Peyer's patch (tissue), 4 donors: ENCODE data around the gene TRAK1. TPM values are rescaled to one million over a fixed set of nuclear protein-coding genes. Genes with fewer than 3 reads are reported as not detected.
A peak's percentile ranks its signal among the peaks of the same experiment; 100 is the strongest.

Experiments
- DNase-seq, 3 donors: peaks; one replicate each; pipeline ENCODE4 v3.0.0-alpha.2; 2017 to 2019
- H3K27ac ChIP-seq, 4 donors: fragments of 200-600 bp; sonication (generic); one replicate each; pipeline ENCODE4 v1.5.1; 2016 to 2019
- H3K27me3 ChIP-seq, 2 donors: fragments of 200-600 bp; sonication (generic); one replicate each; pipeline ENCODE4 v1.5.1; 2019
- H3K36me3 ChIP-seq, 3 donors: fragments of 200-600 bp; sonication (generic); one replicate each; pipeline ENCODE4 v1.5.1; 2016 to 2019
- H3K4me1 ChIP-seq, 4 donors: fragments of 200-600 bp; sonication (generic); one replicate each; pipeline ENCODE4 v1.5.1; 2016 to 2019
- H3K4me3 ChIP-seq, 4 donors: fragments of 200-600 bp; sonication (generic); 1 replicate in 3 of 4; 2 replicates in 1 of 4; pipeline ENCODE4 v1.5.1; 2016 to 2019; ENCODE audit warnings: mild to moderate bottlenecking in 1 of 4
- H3K9me3 ChIP-seq, 4 donors: fragments of 200-600 bp; sonication (generic); one replicate each; pipeline ENCODE4 v1.5.1; 2016 to 2019; ENCODE audit warnings: mild to moderate bottlenecking in 1 of 4
- POLR2A ChIP-seq, 2 donors: fragments of 450-650 bp; IDR thresholded peaks; one replicate each; pipeline ENCODE4 v1.5.1; 2017; ENCODE audit warnings: antibody characterized with exemption in 2 of 2, mild to moderate bottlenecking in 2 of 2, moderate library complexity in 2 of 2
- total RNA-seq, 4 donors: library from RNA; depleted of rRNA; stranded (reverse); fragments of >200 nt; gene quantifications; one replicate each; pipeline ENCODE4 v1.1.0, GENCODE V29; 2016
- TF ChIP-seq, protein P1 (sequence below), 6 experiments: fragments of 450-650 bp in 4 of 6; fragments of 200-600 bp in 2 of 6; sonication (generic) in 1 of 6; IDR thresholded peaks; one replicate each; pipeline ENCODE4 v1.5.1; 2017 to 2019; ENCODE audit warnings: antibody characterized with exemption in 6 of 6, mild to moderate bottlenecking in 3 of 6, moderate library complexity in 1 of 6

The TRAK1 gene
- total RNA-seq, 4 donors from 2014 or later: 96.2 to 283 (median 125) TPM

DNA sequence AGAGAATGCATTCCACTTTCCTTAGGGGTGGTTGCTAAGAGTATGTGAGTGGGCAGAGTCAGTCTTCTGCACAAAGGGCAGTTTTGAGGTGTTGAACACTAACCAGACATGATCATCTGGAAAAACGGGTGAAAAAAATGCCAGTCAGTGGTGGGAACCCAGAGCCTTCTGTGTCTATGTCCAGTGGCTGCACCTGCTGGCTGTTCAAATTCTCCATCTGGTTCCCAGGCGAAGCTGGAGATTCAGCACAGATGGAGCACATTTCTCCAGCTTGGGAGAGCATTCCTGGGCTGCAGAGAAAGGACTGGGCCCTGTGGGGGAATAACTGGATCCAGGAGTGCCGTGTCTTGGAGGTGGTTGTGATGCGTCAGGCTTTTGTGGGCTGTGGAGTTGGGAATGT lies 74.1 kb downstream of the TRAK1 start:
- no peaks in the 10 kb centered on the region for H3K27me3 ChIP-seq
- no peaks in the 10 kb centered on the region for H3K36me3 ChIP-seq
- H3K9me3 ChIP-seq: no peaks in the 10 kb centered on the region
- no peak overlapping the region for H3K4me3 ChIP-seq
- TF ChIP-seq, protein P1, sequence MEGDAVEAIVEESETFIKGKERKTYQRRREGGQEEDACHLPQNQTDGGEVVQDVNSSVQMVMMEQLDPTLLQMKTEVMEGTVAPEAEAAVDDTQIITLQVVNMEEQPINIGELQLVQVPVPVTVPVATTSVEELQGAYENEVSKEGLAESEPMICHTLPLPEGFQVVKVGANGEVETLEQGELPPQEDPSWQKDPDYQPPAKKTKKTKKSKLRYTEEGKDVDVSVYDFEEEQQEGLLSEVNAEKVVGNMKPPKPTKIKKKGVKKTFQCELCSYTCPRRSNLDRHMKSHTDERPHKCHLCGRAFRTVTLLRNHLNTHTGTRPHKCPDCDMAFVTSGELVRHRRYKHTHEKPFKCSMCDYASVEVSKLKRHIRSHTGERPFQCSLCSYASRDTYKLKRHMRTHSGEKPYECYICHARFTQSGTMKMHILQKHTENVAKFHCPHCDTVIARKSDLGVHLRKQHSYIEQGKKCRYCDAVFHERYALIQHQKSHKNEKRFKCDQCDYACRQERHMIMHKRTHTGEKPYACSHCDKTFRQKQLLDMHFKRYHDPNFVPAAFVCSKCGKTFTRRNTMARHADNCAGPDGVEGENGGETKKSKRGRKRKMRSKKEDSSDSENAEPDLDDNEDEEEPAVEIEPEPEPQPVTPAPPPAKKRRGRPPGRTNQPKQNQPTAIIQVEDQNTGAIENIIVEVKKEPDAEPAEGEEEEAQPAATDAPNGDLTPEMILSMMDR (IDR thresholded peaks at IDR 0.05): no peak
- no peak for TF ChIP-seq POLR2A (IDR thresholded peaks at IDR 0.05)
- DNase-seq: no peak
- H3K4me1 ChIP-seq: peaks cover 0 to 42% (median 4%) of the 10 kb centered on the region in 4 donors
- H3K27ac ChIP-seq: peak overlapping the region in 2 of 4 donors; percentile 73

DNA sequence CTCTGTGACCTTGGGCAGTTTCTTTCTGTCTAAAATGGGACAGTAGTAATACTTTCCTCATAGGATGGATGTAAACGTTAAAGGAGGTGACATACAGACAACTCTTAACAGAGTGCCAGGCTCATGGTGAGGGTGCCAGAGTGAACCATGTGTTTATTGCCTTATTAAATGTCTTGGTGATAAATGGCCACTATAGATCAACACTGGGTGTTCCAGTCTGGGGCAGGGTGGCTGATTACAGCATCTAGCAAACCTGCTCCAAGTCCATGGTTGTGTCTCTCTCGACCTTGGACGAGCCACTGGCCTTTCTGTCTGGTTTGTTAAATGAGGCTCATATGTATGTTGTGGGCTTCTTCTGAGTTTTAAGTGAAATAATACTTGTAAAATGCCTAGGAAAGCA lies 75.1 kb downstream of the TRAK1 start:
- peak in 1 of 3 donors; percentile 71 for DNase-seq
- peaks cover 0 to 35% (median 2%) of the 10 kb centered on the region in 4 donors for H3K4me1 ChIP-seq
- no peak overlapping the region for H3K4me3 ChIP-seq
- H3K36me3 ChIP-seq: no peaks in the 10 kb centered on the region
- H3K27ac ChIP-seq: peak overlapping the region in 3 of 4 donors; percentile 44 to 73 (median 73)
- no peaks in the 10 kb centered on the region for H3K9me3 ChIP-seq
- no peaks in the 10 kb centered on the region for H3K27me3 ChIP-seq
- no peak for TF ChIP-seq POLR2A (IDR thresholded peaks at IDR 0.05)

DNA sequence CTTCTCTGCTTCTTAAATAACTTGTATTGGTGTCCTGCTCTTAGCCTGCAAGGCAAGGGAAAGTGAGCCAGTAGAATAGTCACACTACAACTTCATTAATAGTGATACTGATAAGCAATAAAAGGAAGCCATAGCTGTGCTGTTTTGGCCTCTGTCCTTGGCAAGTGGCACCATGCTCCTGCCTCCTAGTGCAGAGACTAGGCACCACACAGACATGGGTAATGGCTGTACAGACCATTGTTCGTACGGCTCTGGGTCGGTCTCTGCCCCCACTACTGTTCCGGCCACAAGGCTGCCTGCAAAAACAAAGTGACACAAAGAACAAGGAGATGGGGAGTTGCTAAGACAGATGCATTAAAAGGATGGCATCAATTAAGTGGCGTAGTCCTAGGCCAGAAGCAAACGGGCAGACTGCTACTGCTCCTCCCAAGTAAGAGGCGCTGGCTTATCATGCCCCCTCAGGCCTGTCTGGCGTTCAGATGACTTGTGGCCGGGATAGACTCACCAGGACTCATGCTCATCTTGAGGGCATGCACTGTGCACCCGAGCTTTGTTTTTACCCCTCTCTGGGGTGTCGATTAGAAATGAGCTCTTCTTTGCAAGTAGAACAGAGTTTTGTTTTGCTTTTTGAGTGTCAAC lies 75.6 kb downstream of the TRAK1 start:
- Histone ChIP-seq H3K4me1 (peaks cover 0 to 34% (median 2%) of the 10 kb centered on the region in 4 donors), H3K27ac (peak overlapping the region in 3 of 4 donors; percentile 44 to 73 (median 73)), H3K36me3 (no peaks in the 10 kb centered on the region), H3K4me3 (no peak overlapping the region), H3K9me3 (no peaks in the 10 kb centered on the region), H3K27me3 (no peaks in the 10 kb centered on the region)
- no peak for TF ChIP-seq POLR2A (IDR thresholded peaks at IDR 0.05)
- TF ChIP-seq, protein P1 (IDR thresholded peaks at IDR 0.05): peak in 3 of 6 experiments; percentile 23 to 36 (median 23)
- no peak for DNase-seq

DNA sequence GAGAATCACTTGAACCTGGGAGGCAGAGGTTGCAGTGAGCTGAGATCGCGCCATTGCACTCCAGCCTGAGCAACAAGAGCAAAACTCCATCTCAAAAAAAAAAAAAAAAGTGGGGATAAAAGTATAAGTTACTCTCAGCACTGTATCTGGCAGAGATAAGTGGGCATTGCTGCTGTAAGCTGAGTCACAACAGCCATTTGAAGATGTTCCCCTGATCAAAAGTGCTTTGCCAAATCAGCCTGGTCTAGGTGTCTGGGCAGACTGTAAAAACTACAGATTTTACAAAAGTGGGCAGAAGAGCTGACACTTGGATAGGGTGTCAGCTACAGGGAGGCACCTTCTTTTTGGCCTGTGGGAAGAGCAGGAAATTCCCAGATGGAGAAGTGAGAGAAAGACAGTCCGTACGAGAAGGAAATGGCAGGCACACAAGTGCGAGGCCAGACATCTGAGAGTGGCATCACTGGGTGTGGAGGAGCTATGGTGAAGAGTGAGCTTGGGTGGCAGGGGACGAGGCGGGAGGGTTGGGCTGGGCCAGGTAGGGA lies 78.5 kb downstream of the TRAK1 start:
- Histone ChIP-seq H3K27me3 (no peaks in the 10 kb centered on the region), H3K4me3 (no peak overlapping the region), H3K9me3 (no peaks in the 10 kb centered on the region), H3K36me3 (no peaks in the 10 kb centered on the region), H3K27ac (no peak overlapping the region), H3K4me1 (peaks cover 0 to 32% (median 2%) of the 10 kb centered on the region in 4 donors)
- DNase-seq: no peak
- no peak for TF ChIP-seq POLR2A (IDR thresholded peaks at IDR 0.05)
- TF ChIP-seq, protein P1 (IDR thresholded peaks at IDR 0.05): no peak

DNA sequence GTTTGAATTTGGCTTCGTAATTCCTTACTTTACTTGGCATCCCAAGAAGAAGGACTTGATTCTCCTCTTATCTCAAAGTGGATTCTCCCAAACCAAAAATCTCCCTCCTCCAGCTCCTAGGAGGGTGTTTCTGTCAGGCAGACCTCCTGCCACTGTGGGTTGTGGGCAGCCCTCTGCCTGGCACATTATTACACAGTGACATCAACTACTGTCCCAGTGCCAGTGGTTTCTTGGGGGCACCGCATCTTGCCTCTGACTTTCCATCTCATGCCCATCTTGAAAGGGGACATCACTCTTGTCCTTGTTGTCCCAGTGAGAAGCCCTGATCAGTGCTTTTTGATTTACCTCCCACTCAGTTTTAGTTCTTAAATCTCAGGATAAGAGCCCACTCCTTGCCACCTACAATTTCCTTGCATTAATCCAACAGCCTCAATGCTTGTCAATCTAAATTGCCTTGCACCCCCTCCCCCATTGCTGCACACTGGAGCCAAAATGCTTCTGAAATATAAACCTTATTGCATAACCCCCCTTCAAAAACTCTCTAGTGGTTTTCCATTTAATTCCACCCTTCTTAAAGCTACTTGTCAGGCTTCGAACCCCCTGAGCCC lies 81.0 kb downstream of the TRAK1 start:
- H3K36me3 ChIP-seq: no peaks in the 10 kb centered on the region
- TF ChIP-seq POLR2A (IDR thresholded peaks at IDR 0.05): no peak
- TF ChIP-seq, protein P1 (IDR thresholded peaks at IDR 0.05): no peak
- H3K27ac ChIP-seq: no peak overlapping the region
- DNase-seq: no peak
- H3K9me3 ChIP-seq: no peaks in the 10 kb centered on the region
- H3K4me3 ChIP-seq: no peak overlapping the region
- peaks cover 0 to 9% (median 0%) of the 10 kb centered on the region in 4 donors for H3K4me1 ChIP-seq
- no peaks in the 10 kb centered on the region for H3K27me3 ChIP-seq

DNA sequence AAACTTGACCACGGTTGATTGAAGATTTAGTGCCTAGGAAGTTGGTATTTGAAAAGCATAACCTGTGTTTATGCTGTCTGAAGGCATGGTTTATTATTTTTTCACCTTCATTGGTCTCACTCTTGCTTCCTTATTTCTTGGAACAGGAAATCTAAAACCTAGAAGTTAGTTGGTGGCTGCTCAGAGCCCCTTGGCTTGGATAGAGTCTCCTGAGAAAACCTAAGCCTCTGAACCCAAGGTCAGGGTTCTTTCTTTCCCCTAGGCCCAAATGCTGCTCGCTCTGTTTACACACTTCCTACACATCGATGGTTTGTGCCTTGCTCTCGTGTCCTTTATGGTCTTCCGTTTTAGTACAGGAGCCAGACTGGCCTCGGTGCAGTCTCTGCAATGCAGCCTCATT lies 82.2 kb downstream of the TRAK1 start:
- TF ChIP-seq POLR2A (IDR thresholded peaks at IDR 0.05): no peak
- TF ChIP-seq, protein P1 (IDR thresholded peaks at IDR 0.05): no peak
- Histone ChIP-seq H3K36me3 (peaks cover 0 to 9% (median 0%) of the 10 kb centered on the region in 3 donors), H3K4me1 (peaks cover 0 to 15% (median 0%) of the 10 kb centered on the region in 4 donors), H3K4me3 (no peak overlapping the region), H3K27me3 (no peaks in the 10 kb centered on the region), H3K9me3 (no peaks in the 10 kb centered on the region), H3K27ac (no peak overlapping the region)
- DNase-seq: no peak
